Panc1 (cell line): ENCODE results near the gene GDF10.

ENCODE experiments used
- POLR2AphosphoS5 ChIP-seq: IDR thresholded peaks from 2 replicates; pipeline ENCODE4 v1.6.1; 2012; ENCODE audit warnings: mild to moderate bottlenecking, low read depth, low read length, moderate library complexity
- REST ChIP-seq, 2 experiments: IDR thresholded peaks; 2 replicates each; pipeline ENCODE4 v1.6.1; 2011 to 2012; ENCODE audit warnings: low read depth in 2 of 2, control low read depth in 1 of 2, low read length in 1 of 2, mild to moderate bottlenecking in 1 of 2, moderate library complexity in 1 of 2; ENCODE audit not compliant: insufficient read depth in 1 of 2

- TF ChIP-seq POLR2AphosphoS5 (no peak), REST (IDR thresholded peaks at IDR 0.05; ENCODE audit: insufficient read depth in 1 of 2, low read depth in 2 of 2, low read length in 1 of 2) (no peak)
These were observed 42.4 kb upstream of the GDF10 start for GRCh38 chr10:47257396-47258120.
